Stimulated activated CD4-positive, alpha-beta T cell treated with anti-CD3 and anti-CD28 coated beads, Interleukin-4, amount 100 ng/mL, for 24 hours (primary cell): Measurements from ENCODE around the gene PTGIS.

ENCODE experiments used
- DNase-seq: peaks from one replicate; pipeline ENCODE4 v3.0.0-alpha.2; 2020

PTGIS gene

DNA sequence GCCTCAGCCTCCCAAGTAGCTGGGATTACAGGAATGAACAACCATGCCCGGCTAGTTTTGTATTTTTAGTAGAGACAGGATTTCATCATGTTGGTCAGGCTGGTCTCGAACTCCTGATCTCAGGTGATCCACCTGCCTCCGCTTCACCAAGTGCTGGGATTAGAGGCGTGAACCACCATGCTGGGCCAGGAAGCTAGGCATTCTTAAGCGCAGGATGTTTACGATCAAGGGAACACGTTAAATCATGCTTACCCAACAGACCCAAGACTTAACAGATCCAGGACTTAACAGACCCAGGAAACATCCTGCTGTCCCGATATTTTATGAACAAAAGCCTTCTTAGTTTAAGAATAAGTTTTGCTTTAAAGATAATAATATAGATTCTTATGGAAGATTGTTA is 9.1 kb downstream of the PTGIS start:
- no peak for DNase-seq

DNA sequence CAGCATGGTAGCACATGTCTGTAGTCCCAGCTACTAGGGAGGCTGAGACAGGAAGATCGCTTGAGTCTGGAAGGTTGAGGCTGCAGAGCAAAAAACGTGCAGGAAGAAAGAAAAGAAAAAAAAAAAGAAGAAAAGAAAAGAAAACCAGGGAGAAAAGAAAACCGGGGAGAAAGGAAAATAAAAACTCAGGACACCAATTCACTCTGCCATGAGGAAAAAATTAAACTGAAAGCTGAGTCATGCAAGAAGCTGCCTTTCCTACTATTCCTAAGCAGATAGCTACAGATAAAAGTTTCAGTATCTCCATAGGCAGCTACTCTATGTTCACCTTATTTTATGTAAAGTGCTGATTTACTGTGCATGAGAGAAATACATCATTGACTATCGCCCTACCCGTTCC is 10.5 kb downstream of the PTGIS start:
- DNase-seq: no peak

GRCh38 chr20:49556621-49557020 is 11.3 kb downstream of the PTGIS start:
- no peak for DNase-seq

- no peak for DNase-seq
Observed at GRCh38 chr20:49549801-49550551, 18.0 kb downstream of the PTGIS start.

DNA sequence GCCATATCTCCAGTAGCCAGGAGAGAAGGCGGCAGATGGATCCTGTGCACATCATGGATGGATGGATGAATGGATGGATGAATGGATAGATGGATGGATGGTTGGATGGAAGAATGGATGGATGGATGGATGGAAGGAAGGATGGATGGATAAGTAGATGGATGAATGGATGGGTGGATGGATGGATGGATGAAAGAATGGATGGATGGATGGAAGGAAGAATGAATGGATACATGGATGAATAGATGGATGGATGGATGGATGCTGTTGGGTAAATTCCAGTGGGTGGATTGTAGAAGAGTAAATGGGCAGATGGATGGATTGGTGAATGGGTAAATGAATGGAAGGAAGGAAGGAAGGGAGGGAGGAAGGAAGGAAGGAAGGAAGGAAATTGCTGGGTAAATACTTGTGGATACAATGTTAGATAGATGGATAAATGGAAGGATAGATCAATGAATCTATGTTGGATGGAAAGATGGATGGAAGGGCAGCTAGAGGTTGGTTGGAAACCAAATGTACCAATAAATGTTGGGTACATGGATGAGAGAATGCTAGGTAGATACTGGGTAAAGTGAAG is 19.5 kb downstream of the PTGIS start:
- DNase-seq: no peak

GRCh38 chr20:49545572-49545971 is 22.4 kb downstream of the PTGIS start:
- no peak for DNase-seq

GRCh38 chr20:49544535-49544934 is 23.4 kb downstream of the PTGIS start:
- no peak for DNase-seq

DNA sequence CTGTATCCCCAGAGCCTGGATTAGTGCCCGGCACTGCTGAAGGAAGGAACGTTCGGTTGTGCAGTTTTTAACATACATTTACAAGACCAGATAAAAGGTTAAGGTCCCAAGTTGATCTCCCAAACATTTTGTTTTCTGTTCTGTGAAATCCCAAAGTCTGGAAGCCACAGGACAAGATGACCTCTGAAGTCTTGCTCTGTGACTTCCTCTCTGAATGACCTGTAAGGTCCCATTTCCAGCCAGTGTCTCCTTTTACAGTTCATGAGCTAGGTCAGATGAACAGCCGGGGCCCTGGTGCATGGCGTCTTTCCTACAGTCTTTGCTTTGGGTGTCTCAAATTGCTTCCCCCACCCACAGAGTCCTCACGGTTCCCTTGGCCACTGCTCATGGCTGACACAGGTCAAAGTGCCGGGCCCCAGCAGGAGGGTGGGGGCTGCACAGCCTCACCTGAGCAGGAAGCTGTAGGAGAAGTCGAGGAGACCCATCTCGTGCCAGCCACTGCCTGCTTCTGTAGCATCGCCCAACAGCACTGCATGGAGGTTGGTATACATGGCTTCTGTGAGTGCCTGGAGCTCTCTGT is 24.0 kb downstream of the PTGIS start:
- DNase-seq: no peak

- DNase-seq: no peak
Observed at GRCh38 chr20:49543071-49543857, 24.7 kb downstream of the PTGIS start.

DNA sequence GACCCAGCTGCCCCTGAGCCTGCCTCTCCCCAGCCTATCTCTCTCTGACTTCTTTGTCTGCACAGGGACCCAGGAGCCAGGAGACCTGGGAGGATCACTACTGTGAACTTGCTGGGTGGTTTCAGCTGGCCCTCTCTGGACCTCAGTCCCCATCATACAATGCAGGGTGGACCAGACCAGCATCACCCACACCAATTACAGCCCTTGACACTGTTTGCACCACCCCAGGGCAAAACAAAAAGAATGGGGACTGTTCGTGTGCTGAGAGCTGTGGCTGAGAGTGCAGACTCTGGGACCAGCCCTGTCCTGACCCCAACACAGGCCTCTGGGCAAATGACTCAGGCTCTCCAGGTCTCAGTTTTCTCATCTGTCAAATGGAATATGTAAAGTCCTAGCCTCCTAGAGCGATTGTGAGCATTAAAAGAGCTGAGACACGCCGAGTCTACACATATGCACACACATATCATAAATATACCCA is 25.4 kb downstream of the PTGIS start:
- no peak for DNase-seq

GRCh38 chr20:49541733-49542513 is 26.0 kb downstream of the PTGIS start:
- DNase-seq: peak; percentile 73

DNA sequence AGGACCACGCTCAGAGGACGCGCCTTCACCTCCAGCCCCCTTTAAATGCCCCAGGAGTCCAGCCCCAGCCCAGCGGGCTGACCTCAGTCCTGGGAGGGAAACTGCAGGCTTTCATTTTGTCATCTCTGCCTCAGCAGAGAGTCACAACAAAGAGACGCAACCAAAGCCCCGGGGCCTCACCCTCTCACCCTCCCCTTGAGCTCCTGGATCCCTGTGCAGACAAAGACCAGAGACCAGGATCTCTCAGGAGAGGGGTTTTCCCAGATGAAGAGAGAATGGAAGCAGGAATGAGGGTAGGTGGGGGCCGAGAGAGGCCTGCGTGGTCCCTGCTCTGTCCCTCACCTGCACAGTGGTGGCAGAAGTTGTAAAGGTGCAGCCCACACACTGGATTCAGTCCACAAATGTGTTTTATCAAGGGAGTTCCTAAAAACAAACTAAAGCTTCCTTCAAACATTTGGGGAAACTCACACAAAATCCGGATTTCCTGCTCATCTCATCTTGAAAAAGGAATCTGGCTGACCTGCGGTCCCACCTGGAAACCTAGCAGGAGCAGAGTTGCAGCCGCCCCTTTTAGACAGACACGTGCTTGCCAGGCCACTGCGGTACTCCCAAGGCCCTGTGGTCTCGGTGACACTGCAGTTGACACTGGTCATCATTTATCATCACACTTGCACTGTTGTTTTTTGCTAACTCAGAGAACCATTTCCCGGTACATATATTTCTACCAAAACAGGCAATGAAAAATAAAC is 27.1 kb downstream of the PTGIS start:
- DNase-seq: no peak

DNA sequence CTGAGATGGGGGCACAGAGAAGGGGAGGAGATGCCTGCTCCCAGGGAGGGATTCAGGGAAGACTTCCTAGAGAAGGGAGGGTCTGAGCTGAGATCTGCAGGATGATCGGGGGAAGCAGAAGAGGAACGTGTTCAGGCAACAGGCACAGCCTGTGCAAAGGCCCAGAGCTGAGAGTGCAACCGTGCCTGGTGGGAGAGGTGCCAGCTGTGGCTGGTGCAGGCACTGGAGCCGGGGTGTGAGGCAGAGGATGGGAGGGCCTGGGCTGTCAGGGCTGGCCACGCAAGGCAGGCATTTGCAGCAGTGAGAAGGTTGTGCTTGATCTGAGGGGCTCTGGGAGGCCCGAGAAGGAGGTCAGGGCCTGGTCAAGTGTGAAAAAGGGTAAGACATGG is 27.7 kb downstream of the PTGIS start:
- no peak for DNase-seq

- no peak for DNase-seq
Observed at GRCh38 chr20:49539481-49540231, 28.3 kb downstream of the PTGIS start.

GRCh38 chr20:49538950-49539349 is 29.0 kb downstream of the PTGIS start:
- DNase-seq: no peak

- DNase-seq: peak; percentile 70
Observed at GRCh38 chr20:49534255-49534712, 33.7 kb downstream of the PTGIS start.

DNA sequence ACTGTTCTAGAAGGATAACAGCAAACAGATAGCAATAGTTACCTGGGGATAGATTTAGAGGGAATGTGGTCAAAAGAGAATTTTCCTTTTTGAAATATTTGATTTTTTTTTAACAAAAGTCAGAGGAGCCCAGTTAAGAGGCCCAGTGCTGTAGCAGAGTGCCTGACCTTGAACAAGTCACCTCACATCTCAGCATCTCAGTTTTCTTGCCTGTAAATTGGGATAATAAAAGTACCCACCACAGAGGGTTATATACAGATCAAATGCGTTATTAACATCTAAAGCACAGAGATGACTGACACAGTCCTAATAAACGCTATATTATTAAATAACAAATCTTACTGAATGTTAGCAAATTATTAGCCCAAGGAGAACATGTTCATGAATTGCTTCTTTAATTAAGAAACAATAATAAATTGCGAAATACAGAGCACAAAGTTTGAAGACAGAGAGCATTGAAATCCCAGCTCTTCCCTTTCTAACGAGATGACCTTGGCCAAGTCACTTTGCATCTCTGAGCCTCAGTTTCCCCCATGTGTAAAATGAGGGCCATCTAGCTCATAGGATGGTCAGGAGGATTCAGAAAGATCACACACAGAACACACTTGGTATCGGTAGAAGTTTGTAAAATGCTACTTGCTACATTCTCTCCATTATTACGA is 35.5 kb downstream of the PTGIS start:
- DNase-seq: no peak

GRCh38 chr20:49529470-49529869 is 38.5 kb downstream of the PTGIS start:
- no peak for DNase-seq

DNA sequence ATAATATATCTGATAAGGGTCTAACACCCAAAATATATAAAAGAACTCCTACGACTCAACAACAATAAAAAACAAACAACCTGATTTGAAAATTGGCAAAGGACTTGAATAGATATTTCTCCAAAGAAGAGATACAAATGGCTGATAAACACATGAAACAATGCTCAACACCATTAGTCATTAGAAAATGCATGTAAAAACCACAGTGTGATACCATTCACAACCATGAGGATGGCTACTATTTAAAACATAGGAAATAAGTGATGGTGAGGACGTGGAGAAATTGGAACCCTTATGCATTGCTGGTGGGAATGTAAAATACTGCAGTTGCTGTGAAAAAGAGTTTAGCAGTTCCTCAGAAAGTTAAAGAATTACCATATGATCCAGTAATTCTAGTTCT is 41.4 kb downstream of the PTGIS start:
- no peak for DNase-seq

DNA sequence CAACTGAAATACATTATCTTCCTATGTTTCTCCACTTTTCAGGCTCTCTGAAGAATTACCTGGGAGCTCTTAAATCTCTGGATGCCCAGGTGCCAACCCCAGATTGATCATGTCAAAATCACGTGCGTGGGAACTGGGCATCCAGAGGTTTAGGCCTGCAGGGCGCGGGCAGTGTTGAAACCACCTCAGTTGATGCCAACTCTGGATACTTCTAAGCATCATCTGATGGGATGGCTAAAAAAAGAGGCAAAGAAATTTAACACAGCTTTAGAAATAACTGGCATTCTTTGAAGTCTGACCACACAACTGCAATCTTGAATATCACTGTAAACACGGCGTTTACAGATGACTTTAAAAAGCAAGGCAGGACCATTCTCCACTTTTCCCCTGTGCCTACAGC is 41.9 kb downstream of the PTGIS start:
- DNase-seq: no peak
